Stomach (tissue), 4 donors: Measurements from ENCODE around the gene ZNF747.

Experiments used
- CTCF ChIP-seq, 7 experiments: fragments of 450-650 bp in 4 of 7; fragments of 200-600 bp in 3 of 7; sonication (generic) in 3 of 7; IDR thresholded peaks; one replicate each; pipeline ENCODE4 v1.5.1; 2016 to 2019; ENCODE audit warnings: antibody characterized with exemption in 7 of 7, control low read depth in 2 of 7, mild to moderate bottlenecking in 1 of 7
- POLR2A ChIP-seq, 4 donors: fragments of 450-650 bp; IDR thresholded peaks; one replicate each; pipeline ENCODE4 v1.6.1; 2016; ENCODE audit warnings: antibody characterized with exemption in 4 of 4, control low read depth in 2 of 4, mild to moderate bottlenecking in 1 of 4, moderate library complexity in 1 of 4

GRCh38 chr16:30567991-30568638, 33.5 kb upstream of the ZNF747 start:
- TF ChIP-seq POLR2A (IDR thresholded peaks at IDR 0.05) (no peak), CTCF (IDR thresholded peaks at IDR 0.05) (no peak)
